Spleen (tissue), 7 donors: ENCODE measurements around the gene PHLDB2.

Experiments
- CTCF ChIP-seq, 11 experiments: fragments of 200-600 bp in 7 of 11; fragments of 450-650 bp in 4 of 11; sonication (generic) in 4 of 11; IDR thresholded peaks in 8 of 11; conservative IDR thresholded peaks in 3 of 11; 1 replicate in 7 of 11; 2 replicates in 4 of 11; pipeline versions ENCODE4 v1.4.0 to v1.8.0; 2016 to 2021; ENCODE audit warnings: antibody characterized with exemption in 11 of 11, inconsistent platforms in 4 of 11, mild to moderate bottlenecking in 1 of 11
- POLR2A ChIP-seq, 3 donors: fragments of 450-650 bp; IDR thresholded peaks; one replicate each; pipeline ENCODE4 v1.5.1; 2017; ENCODE audit warnings: antibody characterized with exemption in 3 of 3, mild to moderate bottlenecking in 1 of 3
- donor health status: DM: no; HTN: no; CAD: no; lungs with moderate emphysema.
- donor health status: DM: no; HTN: no; CAD: no.
- donor health status: DM: no; HTN: no; CAD: no.

GRCh38 chr3:111848778-111849177 is 10.3 kb upstream of the PHLDB2 start:
- no peak for TF ChIP-seq CTCF (IDR thresholded peaks at IDR 0.05 in 8 of 11, conservative IDR thresholded peaks at IDR 0.05 in 3 of 11)
- TF ChIP-seq POLR2A (IDR thresholded peaks at IDR 0.05): no peak
